Fibroblast of skin of left quadriceps (primary cell): Measurements from ENCODE around the gene ATPAF1.

ENCODE experiments used
- DNase-seq, 2 experiments: peaks; one replicate each; pipeline ENCODE4 v3.0.0-alpha.2; 2013; ENCODE audit warnings: low read depth in 2 of 2

Gene ATPAF1

GRCh38 chr1:46592823-46593222 lies 75.3 kb downstream of the ATPAF1 start:
- no peak for DNase-seq

GRCh38 chr1:46589529-46589928 lies 78.6 kb downstream of the ATPAF1 start:
- DNase-seq, result no peak

- DNase-seq, result no peak
Observed at GRCh38 chr1:46587069-46587468, 81.1 kb downstream of the ATPAF1 start.

GRCh38 chr1:46585312-46585938 lies 82.7 kb downstream of the ATPAF1 start:
- DNase-seq, result no peak

- DNase-seq, result no peak
Observed at GRCh38 chr1:46583494-46583893, 84.7 kb downstream of the ATPAF1 start.

- no peak for DNase-seq
Observed at GRCh38 chr1:46582972-46583371, 85.2 kb downstream of the ATPAF1 start.
